DMS53 treated with DMSO at 0.1 percent for 48 hours (cell line): Measurements from ENCODE around the gene KIF13A.
"Not testable (repeated sequence)": the region's sequence is repeated elsewhere in the genome, so short reads cannot be mapped to it uniquely, and the experiment has no call there.

Source experiments
- DNase-seq: peaks from one replicate; lab custom pipeline; 2025; ENCODE audit not compliant: unreplicated experiment; lab: John Stamatoyannopoulos, UW

The KIF13A gene

DNA sequence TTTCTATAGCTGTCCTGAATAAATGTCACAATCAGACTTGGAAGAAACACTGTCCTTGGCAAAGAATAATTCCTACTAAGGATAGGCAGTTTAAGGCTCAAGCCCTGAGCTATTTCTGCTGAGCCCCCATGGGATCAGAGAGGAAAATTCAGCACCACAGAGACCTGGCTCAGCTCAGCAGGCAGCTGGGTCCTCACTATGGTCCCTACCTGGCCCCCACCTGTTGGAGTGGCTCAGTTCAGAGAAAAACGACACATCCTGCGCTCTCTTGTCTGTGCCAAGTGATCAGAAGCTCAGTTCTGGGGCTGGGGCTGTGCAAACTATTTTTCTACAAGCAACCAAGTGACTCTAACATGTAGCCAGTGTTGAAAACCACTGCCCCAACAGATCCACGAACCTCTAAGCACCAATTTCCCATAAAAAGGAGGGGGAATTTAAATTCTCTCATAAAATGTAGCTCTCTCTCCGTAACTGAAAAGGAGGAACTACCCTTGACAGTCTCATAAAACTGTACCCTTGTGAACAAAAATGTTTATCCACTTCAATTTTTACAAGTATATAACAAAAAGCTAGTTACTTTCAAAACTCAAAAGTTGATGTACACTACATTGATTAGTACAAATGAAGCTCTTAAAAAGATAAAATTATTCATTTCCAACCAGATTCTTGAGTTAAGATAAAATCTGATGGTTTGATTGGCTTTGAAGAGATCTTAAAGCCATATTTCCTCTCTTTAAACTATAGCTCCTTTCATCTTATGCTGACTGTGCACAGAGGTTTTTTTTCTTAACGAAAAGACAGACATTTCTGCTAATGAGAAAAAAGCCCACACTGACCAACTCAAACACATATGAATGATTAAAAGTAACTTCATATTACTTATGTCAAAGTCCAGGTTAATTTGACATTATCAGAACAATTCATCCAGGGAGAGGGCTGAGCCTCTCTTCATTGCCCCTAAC, 52.0 kb downstream of the KIF13A start:
- no peak for DNase-seq

DNA sequence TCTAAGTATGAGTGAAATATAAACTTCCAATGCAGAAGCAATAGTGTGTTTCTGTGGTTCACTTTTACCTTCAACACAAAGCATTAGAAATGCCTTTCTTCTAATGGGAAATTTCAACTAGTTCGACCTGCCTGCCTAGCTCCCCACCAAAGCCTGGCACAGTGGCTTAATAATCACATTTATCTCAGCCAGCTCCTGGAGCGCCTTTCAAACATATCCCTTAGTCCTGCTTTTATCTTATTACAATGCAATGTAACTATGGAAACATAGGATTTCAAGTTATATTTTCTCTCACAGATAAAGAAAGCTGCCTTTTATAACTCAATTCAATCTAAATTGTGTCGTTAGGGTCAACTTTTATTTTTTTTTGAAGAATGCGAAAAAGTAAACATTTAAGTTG, 53.7 kb downstream of the KIF13A start:
- DNase-seq: no peak

DNA sequence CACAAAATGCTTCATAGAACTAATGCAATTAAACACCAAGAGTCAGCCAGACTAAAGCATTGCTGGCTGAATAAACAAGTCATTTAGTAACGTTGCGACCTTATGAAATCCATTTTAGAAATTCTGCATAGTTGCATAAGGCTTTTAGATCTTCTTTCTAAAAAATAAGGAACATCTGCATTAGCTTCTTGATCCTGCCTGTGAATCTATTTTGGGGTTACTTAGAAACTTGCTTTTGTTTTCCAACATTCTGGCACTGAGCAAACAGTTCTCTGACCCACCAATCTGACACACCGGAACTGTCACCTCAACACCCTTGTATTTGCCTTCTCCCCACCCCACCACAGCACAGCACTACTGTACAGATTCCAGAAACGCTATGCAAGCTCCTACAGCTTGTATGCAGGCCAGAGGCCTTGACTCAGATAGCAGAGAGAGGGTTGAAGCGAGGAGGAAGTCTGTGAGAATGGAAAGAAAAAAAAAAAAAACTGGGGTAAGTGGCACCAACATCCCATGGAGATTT, 55.0 kb downstream of the KIF13A start:
- DNase-seq: no peak

DNA sequence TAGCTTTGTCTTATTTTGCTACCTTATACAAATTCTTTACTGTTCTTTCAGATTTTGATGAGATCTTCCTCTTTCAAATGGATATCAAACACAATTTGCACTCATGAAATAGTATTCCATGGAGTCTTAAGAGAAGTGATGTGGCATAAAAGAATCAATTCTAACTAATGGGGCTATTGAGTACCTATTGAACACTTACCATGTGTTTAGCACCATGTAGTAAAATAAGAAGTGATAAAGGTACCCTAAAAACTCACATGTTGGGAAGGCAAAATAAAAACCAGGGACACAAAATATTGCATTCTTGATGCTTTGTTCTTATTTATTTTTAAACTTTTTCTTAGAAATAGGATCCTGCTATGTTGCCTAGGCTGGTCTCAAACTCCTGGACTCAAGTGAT, 56.2 kb downstream of the KIF13A start:
- DNase-seq: no peak

DNA sequence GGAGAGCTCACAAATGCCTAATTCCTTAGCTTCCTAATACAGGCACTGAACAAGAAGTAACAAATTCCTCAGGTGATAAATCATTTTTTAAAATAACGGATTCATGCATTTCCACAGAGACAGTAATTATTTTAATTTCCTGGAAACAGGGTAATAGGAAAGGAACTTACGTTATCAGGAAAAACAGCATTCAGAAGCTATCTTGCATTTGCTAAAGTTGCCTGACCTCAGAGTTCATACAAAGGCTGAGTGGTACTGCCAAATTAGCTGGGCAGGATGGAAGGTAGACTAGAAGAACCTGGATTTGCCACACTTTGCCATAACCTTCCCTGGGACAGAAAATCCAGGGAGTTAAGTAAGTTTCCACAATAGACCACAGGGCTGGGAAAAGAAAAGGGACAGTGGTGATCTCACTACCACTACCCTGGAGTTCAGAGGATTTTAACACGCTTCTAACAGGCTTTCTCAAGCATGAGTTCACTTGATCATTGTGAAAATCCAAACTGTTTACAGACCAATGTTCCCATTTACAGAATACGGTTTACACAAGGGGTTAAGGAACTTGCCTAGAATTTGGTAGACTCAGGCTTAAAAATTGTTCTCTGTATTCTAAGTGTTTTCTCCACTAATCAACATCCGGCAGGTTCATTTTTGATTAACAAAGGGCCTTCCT, 57.0 kb downstream of the KIF13A start:
- DNase-seq: no peak

DNA sequence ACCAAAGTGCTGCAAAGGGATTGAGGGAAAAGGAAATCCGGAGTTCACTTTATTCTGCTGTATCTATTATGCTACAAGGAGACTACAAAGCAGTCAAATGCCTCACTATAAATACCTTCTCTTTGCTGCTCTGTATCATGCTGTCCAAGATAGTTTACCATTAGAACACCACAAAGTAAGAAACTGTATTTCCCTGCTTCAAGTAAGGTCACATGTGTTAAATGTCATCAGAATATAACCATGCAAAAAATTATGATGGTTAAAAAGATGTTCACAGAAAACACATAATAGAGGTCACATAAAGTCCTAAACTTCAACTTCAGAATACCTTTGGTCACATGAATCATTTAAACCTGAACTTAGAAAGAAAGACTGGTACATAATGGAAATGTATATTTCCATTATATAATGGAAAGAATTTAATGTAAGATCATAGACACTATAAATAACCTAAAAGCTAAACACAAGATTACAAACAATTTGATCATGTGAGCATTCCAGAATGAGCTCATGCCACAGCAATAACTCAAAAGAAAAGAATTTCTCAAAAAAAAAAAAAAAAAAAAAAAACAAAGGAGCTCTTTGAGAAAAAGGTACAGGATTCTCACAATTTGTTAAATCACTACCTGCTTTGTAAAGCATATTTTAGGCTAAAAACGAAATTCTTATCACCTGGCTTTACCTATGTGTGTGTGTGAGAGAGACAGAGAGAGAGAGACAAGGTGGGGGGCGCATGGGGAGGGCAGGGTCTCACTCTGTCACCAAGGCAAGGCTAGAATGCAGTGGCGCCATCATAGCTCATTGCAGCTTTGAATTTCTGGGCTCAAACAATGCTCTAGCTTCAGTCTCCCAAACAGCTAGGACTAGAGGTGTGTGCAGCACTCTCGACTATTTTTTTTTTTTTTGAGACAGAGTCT, 58.7 kb downstream of the KIF13A start:
- DNase-seq: no peak

DNA sequence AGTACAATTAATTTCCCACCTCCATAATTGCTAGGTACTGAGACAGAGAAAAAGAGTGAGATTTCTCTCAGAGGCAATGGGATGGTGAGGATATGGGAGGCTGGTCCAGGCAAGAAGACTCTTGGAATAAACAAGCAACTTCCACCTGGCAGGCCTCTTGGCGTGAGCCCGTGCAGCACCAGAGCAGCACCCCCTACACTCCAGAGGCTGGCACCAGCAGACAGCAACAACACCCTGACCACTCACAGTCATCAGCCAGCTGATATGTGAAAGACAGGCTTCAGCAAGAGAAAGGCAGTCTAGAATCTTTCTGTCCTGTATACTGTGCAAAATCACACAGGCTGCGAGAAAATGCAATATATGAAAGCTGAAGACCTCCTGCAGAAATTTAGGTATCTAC, 59.7 kb downstream of the KIF13A start:
- DNase-seq: no peak

DNA sequence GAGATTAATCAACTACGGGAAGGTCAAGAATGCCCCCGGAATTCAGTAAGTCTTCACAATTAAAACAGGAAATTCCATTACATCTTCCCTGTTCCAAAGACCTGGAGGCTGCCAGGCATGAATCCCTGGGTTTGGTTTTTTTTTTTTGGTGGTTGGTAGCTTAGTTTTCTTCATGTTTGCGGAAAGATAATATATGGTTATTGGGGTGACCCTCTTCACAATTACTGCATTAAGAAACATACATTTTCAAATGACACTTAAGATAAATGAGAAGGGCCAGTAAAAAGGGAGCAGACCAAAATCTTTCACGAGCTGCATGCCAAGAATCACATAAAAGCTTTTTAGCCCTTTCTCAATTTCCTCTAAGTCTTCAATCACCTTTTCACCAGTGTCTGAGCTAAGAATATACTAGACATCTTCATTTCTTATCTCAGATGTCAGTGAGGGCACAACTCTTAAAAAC, 64.0 kb downstream of the KIF13A start:
- DNase-seq: no peak

DNA sequence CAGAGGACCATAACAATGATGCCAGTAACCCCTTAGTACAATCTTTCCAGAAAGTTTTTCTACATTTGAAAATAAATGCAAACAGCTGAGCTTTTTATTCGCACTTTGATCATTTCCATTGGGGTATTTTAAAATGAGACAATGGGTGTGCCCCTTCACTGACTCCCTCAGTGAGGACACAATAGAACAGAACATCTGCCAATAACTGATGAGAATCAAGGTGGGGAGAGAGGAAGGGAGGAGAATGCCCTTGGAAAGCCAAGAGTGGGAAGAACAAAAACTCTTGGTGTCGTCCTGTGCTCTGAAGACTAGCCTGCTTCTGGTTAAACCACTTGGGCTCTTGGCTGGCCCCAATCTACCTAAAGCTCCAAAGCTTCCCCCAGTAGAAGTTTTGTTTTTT, 66.0 kb downstream of the KIF13A start:
- DNase-seq: no peak

DNA sequence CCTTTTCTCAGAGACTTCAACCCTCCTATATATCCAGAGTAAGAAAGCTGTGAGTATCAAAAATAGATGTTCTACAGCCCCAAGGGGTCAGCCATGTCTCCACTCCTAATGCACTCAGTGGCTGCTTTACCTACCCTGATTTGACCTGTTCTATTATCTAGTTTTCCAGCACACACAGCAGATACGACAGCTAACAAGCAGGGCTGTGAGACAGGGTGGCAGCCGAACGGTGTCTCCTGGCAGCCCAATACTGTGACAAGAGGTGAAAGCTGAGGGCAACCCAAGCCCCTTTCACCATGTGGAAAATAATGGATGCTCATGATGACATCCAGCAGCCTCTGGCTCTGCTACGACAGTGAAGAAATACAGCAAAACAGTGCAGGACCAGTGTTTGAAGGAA, 67.9 kb downstream of the KIF13A start:
- no peak for DNase-seq

DNA sequence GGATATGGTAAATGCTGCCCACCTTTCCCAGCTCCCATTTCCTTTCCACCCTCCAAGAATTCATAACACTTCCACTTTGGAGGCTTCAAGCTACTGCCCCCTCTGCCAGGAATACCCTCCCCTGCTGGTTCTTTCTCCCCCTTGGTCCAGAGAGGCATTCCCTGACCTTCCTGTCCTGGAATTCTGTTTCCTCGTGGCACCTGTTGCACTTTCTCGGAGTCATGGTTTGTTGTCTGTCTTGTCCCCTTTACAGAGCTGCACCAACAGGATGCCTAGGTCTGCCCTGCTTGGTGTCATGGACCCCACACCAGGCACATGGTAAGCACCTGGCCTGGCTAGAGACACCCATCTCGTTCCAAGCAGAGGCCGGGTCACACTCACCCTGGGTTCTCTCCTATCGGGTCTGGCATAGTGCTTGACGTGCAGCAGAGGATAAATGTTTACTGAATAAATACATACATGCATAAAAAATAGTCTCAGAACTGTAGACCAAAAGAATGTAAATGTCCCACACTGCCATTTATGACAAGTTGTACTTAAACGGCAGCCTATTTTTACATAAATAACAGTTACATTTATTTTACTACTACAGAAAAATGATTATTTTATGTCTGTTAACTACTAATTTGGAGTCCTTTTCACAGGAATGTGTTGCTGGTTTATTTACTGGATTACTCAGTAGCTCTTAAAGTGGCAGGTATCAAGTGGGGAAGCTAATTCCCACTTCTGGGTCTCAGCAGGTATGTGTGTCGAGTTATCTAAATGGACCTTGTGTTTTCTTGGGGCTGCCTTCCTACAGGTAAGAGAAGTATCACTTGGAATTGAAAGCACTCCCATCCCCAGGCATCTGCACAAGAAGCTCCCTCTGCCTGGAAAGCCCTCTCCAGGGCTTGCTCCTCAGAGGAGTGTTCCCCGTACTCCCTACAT, 69.3 kb downstream of the KIF13A start:
- DNase-seq: no peak

DNA sequence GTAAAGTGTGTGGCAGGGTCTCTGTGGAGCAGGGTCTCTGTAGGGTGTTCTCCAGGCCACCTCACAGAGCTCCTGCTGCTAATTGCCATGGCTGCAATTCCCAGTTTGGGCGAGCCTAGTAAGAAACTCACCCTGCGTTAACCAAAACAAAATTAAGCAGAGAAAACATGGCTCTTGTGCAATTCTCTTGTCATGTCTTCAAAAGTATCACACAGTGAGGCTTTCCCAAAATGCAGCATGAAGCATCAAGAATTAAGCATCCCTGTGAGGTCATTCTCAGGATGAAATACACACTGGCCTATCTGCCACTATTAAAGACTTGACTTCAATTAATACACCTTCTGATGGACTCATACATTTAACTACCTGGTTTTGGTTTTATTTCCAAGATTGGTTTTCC, 72.8 kb downstream of the KIF13A start:
- no peak for DNase-seq

DNA sequence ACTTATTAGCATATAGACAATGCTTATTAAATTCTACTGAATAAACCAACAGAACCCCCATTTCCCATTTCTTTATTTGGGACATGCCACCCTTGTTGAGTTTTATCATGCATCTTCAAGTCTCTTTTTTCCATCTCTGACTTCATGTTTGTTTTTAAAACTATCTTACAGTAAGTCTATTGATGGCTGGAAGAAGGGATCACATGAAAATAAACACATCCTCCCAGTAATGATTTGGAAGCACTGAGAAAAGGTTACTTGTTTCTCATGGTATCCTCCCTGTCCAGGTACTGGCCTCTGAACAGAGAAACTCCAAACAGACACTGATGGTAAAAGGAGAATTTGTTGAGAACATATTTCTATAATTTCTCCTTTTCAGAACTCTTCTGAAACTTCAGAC, 74.9 kb downstream of the KIF13A start:
- no peak for DNase-seq

DNA sequence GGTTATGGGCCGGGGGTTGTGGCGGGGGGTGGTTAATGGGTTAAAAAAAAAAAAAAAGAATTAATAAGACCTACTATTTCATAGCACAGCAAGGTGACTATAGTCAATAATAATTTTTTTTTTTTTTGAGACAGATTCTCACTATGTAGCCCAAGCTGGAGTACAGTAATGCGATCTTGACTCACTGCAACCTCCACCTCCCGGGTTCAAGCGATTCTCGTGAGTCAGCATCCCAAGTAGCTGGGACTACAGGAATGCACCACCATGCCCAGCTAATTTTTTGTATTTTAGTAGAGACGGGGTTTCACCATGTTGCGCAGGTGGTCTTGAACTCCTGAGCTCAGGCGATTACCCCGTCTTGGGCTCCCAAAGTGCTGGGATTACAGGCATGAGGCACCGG, 75.8 kb downstream of the KIF13A start:
- not testable (repeated sequence) for DNase-seq

DNA sequence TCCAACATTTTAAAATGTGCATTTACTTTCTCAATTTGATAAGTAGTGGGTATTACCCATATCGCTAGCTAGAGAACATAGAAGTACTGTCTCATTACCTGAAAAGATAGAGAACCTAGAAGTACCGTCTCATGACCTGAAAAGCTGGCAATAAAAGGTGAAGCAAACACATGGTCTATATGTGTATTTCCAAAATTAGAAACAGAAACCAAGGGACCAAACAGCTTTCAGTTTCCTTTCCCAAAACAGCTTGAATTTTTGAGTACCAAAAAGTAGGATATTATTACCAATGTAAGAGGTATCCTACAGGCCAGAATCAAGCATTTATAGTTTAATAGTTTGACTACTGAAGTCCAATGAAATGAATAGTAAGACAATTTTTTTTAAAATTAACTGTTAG, 77.2 kb downstream of the KIF13A start:
- no peak for DNase-seq

DNA sequence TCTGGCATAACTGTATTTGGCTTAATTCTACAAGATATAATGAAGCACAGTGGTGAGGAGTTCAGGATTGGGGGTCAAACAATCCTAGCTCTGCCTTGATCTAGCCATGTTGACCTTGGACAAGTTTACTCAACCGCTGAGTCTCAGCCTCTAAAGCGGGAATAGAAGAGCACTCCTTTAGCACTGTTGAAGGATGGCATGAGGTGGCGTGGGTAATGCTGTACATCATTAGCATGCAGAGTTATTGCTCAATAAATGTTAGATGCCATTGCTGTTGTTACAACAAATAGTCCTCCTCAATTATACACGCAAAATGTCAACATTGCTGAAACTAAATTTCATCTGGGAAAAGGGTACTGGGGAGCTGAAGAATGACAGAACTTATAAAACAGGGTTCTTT, 78.6 kb downstream of the KIF13A start:
- DNase-seq: no peak

DNA sequence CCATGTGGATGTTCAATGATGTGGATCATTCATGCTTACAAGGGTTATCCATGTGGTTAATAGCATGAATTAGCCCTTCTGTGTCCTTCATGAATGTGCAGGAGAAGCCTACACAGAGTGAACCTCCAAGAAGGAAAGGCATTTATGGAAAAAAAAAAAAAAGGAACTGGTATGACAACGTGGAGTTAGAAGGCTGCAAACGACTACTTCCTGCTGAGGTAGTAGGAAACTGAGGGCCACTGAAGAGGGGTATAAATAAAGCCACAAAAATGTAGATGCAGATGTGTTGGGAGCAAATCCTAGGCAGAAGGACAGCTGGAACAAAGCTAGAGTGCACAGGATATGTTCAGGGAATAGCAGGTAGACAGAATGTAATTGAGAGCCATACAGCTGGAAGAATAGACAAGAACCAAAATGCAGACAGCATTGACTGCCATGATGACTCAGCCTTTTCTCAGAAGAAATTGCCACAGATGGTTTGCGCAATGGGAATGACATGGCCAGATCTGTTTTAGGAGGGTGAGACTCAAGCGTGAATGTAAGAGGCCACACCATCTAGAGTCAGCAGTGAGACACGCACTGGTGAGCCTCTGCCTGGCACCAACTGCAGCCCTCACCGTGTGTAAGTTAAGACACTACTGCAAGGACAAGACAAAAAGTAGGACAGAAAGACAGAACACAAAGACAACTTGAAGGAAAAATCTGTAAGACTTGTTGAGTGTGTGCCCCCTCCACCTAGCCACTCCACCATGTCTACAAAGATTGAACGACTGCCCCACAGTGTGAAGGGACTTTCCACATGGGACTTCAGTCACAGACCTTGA, 79.8 kb downstream of the KIF13A start:
- DNase-seq: no peak

DNA sequence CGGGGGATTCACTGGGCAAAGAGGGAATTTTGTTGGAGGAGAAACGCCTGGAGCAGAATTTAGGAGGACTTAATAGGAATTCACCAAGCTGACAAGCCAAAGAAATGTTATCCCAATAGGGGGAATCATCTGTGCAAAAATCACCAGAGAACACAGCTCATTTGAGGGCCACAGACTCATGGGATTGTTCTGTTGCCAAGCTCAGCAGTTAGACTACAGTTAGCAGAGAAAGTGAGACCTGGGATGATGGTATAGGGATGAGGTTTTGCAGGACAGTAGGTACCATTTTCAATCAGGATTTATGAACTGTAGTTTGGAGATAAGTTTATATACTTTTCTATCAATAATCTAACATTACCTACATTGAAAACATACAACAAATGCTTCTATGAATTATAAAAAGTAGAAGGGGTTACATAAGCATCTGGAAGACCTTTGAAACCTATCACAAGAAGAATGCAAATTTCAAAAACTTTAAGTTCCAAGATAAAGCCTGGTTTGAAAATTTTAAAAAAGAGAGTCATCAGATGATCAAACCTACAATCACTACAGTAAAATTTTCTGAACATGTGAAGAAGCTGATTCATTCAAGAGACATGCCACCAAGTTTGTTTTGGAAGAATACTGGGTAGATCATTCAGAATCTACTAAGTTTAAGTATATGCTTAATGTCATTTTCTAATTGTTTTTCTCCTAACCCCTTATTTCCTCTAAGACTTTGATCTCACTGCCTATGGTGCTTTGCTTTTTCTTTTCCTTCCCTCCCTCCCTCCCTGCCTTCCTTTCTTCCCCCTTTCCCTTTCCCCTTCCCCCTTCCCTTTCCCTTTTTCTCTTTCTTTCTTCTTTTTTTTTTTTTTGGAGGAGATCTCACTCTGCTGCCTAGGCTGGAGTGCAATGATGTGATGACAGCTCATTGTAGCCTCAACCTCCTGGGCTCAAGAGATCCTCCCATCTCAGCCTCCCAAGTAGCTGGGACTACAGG, 81.5 kb downstream of the KIF13A start:
- no peak for DNase-seq
